A549 (cell line): ENCODE measurements around the gene SYT2. TPM values are rescaled to one million over a fixed set of nuclear protein-coding genes. Genes with fewer than 3 reads are reported as not detected.

Source experiments
- ATAC-seq, 2 experiments: fragments of 200-7000 bp in 1 of 2; fragments of >200 bp in 1 of 2; cut with Nextera tagmentation in 1 of 2; cut with Tn5 transposase in 1 of 2; 3 replicates each; pipeline versions ENCODE4 v1.8.0 to v1.9.1; 2018 to 2020; ENCODE audit warnings: mild to moderate bottlenecking in 1 of 2, moderate library complexity in 1 of 2
- CTCF ChIA-PET: fragments of 300-600 bp; sonication (Branson Sonifier 250); formaldehyde crosslinking; extraction: SDS; loops from one replicate; lab custom pipeline; 2021; ENCODE audit warnings: antibody characterized with exemption, inconsistent platforms; lab: Yijun Ruan, JAX
- POLR2A ChIA-PET: fragments of 350-600 bp; formaldehyde crosslinking; extraction: SDS; loops from one replicate; lab custom pipeline; 2021; ENCODE audit warnings: antibody characterized with exemption, inconsistent platforms; lab: Yijun Ruan, JAX
- DNase-seq, 2 experiments: peaks; one replicate each; pipeline versions ENCODE4 v3.0.0 to v3.0.0-alpha.2; 2011 to 2016; ENCODE audit warnings: low read depth in 1 of 2, low spot score in 1 of 2
- FAIRE-seq: peaks from 2 replicates; lab custom pipeline; 2011; peaks lifted over from hg19 to GRCh38; lab: Jason Lieb, UNC
- H3K27ac ChIP-seq, 2 experiments: fragments of >200 bp; sonication (Bioruptor Twin); formaldehyde crosslinking; 3 replicates each; pipeline ENCODE4 v1.5.1; 2016 to 2017
- H3K4me1 ChIP-seq: fragments of >200 bp; sonication (Bioruptor Twin); formaldehyde crosslinking; 3 replicates; pipeline ENCODE4 v1.6.1; 2016
- H3K4me2 ChIP-seq: fragments of >200 bp; sonication (Bioruptor Twin); formaldehyde crosslinking; 3 replicates; pipeline ENCODE4 v1.6.1; 2016
- H3K4me3 ChIP-seq: fragments of >200 bp; sonication (Bioruptor Twin); formaldehyde crosslinking; 3 replicates; pipeline ENCODE4 v1.5.1; 2016
- H3K9me3 ChIP-seq: fragments of >200 bp; sonication (Bioruptor Twin); formaldehyde crosslinking; 3 replicates; pipeline ENCODE4 v1.6.1; 2016
- BHLHE40 ChIP-seq: IDR thresholded peaks from 2 replicates; pipeline ENCODE4 v1.6.1; 2012; ENCODE audit warnings: low read depth, low read length, inconsistent platforms
- CBX8 ChIP-seq: fragments of 200-600 bp; sonication (generic); IDR thresholded peaks from 2 replicates; pipeline ENCODE4 v1.6.1; 2016
- CHD2 ChIP-seq: fragments of 150-350 bp; IDR thresholded peaks from 2 replicates; pipeline ENCODE4 v1.6.1; 2014; ENCODE audit warnings: low read length; ENCODE audit not compliant: partially characterized antibody
- EHF ChIP-seq: fragments of 250-450 bp; sonication (Bioruptor Pico); IDR thresholded peaks from 2 replicates; pipeline ENCODE4 v1.5.0; 2020; ENCODE audit warnings: mild to moderate bottlenecking
- EHMT2 ChIP-seq: fragments of 200-600 bp; sonication (generic); IDR thresholded peaks from 2 replicates; pipeline ENCODE4 v1.6.1; 2016; ENCODE audit warnings: antibody characterized with exemption, low read depth, mild to moderate bottlenecking, moderate library complexity
- ESRRA ChIP-seq: fragments of 150-350 bp; IDR thresholded peaks from 2 replicates; pipeline ENCODE4 v1.6.1; 2014; ENCODE audit warnings: mild to moderate bottlenecking, low read length, borderline replicate concordance
- FOXS1 ChIP-seq: fragments of 250-450 bp; sonication (Bioruptor Pico); IDR thresholded peaks from 2 replicates; pipeline ENCODE4 v1.5.0; 2020; ENCODE audit warnings: mild to moderate bottlenecking, moderate library complexity
- GATA3 ChIP-seq: IDR thresholded peaks from 2 replicates; pipeline ENCODE4 v1.6.1; 2012; ENCODE audit warnings: borderline replicate concordance
- HEYL ChIP-seq: fragments of 250-450 bp; sonication (Bioruptor Pico); IDR thresholded peaks from 2 replicates; pipeline ENCODE4 v1.8.0; 2021; ENCODE audit warnings: mild to moderate bottlenecking, moderate library complexity
- HOXA7 ChIP-seq: fragments of 250-450 bp; sonication (Bioruptor Pico); IDR thresholded peaks from 2 replicates; pipeline ENCODE4 v1.5.0; 2020; ENCODE audit warnings: mild to moderate bottlenecking, moderate library complexity
- JUNB ChIP-seq: fragments of >200 bp; sonication (Bioruptor Twin); formaldehyde crosslinking; IDR thresholded peaks from 2 replicates; pipeline ENCODE4 v1.6.1; 2016
- KDM1A ChIP-seq: fragments of 200-600 bp; sonication (generic); IDR thresholded peaks from 2 replicates; pipeline ENCODE4 v1.6.1; 2016; ENCODE audit warnings: low read depth, mild to moderate bottlenecking
- MAZ ChIP-seq: fragments of 150-350 bp; IDR thresholded peaks from 2 replicates; pipeline ENCODE4 v1.6.1; 2014; ENCODE audit warnings: antibody characterized with exemption, low read depth, low read length, borderline replicate concordance
- NPAS2 ChIP-seq: fragments of 250-450 bp; sonication (Bioruptor Pico); IDR thresholded peaks from 2 replicates; pipeline ENCODE4 v1.8.0; 2022; ENCODE audit warnings: mild to moderate bottlenecking, moderate library complexity, borderline replicate concordance
- POLR2A ChIP-seq: IDR thresholded peaks from 2 replicates; pipeline ENCODE4 v1.6.1; 2012; ENCODE audit warnings: mild to moderate bottlenecking, low read length
- RAD21 ChIP-seq, 2 experiments: fragments of >200 bp in 1 of 2; sonication (Bioruptor Twin) in 1 of 2; formaldehyde crosslinking in 1 of 2; IDR thresholded peaks in 1 of 2; conservative IDR thresholded peaks in 1 of 2; 2 replicates in 1 of 2; 3 replicates in 1 of 2; pipeline ENCODE4 v1.6.1; 2012 to 2018; ENCODE audit warnings: inconsistent platforms in 1 of 2
- RARB ChIP-seq: fragments of 250-450 bp; sonication (Bioruptor Pico); IDR thresholded peaks from 2 replicates; pipeline ENCODE4 v1.8.0; 2021; ENCODE audit warnings: mild to moderate bottlenecking, moderate library complexity
- RCOR1 ChIP-seq: fragments of 150-350 bp; IDR thresholded peaks from 2 replicates; pipeline ENCODE4 v1.6.1; 2014; ENCODE audit warnings: antibody characterized with exemption, low read length, low read depth
- RFX5 ChIP-seq: fragments of 450-650 bp; IDR thresholded peaks from 2 replicates; pipeline ENCODE4 v1.7.1; 2014; ENCODE audit warnings: antibody characterized with exemption, mild to moderate bottlenecking, moderate library complexity
- SREBF2 ChIP-seq: fragments of 450-650 bp; IDR thresholded peaks from 2 replicates; pipeline ENCODE4 v1.6.1; 2014; ENCODE audit warnings: mild to moderate bottlenecking, moderate library complexity
- TFCP2L1 ChIP-seq: fragments of 250-450 bp; sonication (Bioruptor Pico); IDR thresholded peaks from 2 replicates; pipeline ENCODE4 v1.5.0; 2021; ENCODE audit warnings: mild to moderate bottlenecking
- WGBS: methylation state at CpG from one replicate; pipeline ENCODE4 v1.1.6; 2017; ENCODE audit errors: missing lambda C conversion rate; 5-methylcytosine and 5-hydroxymethylcytosine counted together
- polyA plus RNA-seq, 4 experiments: library from polyadenylated mRNA; depleted of rRNA in 3 of 4; stranded (reverse); fragments of >200 nt; fragmentation: RNase III in 1 of 4; extraction: RNeasy Plus Mini Kit Qiagen cat#74134 plus additional on column Dnase treatment in 1 of 4; gene quantifications; 2 replicates in 3 of 4; 3 replicates in 1 of 4; pipeline ENCODE4 v1.2.3, GENCODE V29; 2011 to 2017
- TF ChIP-seq, protein P1 (sequence below): IDR thresholded peaks from 2 replicates; pipeline ENCODE4 v1.6.1; 2012
- TF ChIP-seq, protein P2 (sequence below): fragments of 250-450 bp; sonication (Bioruptor Pico); IDR thresholded peaks from 2 replicates; pipeline ENCODE4 v1.5.0; 2020; ENCODE audit warnings: low read depth, mild to moderate bottlenecking, moderate library complexity
- TF ChIP-seq, protein P3 (sequence below): fragments of >200 bp; sonication (Bioruptor Twin); formaldehyde crosslinking; IDR thresholded peaks from 3 replicates; pipeline ENCODE4 v1.6.1; 2016
- TF ChIP-seq, protein P4 (sequence below): fragments of >200 bp; sonication (Bioruptor Twin); formaldehyde crosslinking; IDR thresholded peaks from 2 replicates; pipeline ENCODE4 v1.6.1; 2016
- TF ChIP-seq, protein P5 (sequence below): fragments of >200 bp; sonication (Bioruptor Twin); formaldehyde crosslinking; IDR thresholded peaks from 3 replicates; pipeline ENCODE4 v1.5.1; 2016
- TF ChIP-seq, protein P6 (sequence below): IDR thresholded peaks from 2 replicates; pipeline ENCODE4 v1.6.1; 2012; ENCODE audit warnings: low read depth, borderline replicate concordance

The SYT2 gene
- polyA plus RNA-seq, 2 of the 4 experiments (the other 2 are of a cell fraction), result 0.03 to 0.04 TPM

DNA sequence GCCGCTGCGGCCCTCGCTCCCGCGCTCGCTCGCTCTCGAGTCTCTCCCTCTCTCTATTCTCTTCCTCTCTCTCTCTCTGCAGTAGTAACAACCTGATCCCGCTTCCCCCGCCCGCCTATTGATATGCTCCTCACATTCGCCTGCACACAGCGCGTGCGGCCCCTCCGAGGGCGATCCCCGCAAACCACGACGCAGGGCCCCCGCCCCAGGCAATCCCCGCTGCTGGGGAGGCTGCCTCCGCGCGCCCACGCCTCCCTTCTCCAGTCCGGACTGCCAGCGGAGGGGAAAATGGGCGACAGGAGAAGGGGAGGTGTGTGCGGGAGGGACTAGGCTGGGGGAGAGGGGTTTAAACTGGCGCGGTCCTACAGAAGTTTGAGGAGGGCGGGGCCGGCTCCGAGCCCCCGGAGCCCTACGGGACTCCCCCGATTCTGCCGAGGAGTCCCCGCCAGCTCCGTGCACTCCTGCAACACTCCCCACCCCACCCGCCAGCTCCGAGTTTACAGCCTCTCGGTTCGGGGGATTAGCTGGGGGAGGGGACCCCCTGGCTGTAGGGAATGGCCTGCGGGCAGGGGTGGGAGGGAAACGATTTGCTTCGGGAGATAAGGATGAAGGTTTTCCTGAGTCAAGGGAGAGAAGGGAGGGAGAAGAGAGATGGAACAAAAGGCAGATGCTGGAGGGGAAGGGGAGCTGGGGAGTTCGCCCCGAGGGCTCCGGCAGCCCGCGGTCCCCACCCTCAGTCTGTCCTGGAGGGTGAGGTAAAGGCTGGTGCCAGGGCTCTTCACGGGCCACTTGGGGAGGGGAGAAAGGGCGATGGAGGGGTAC is 66.6 kb downstream of the SYT2 start:
- FAIRE-seq (no peak), DNase-seq (no peak), ATAC-seq (peak; percentile 45 to 68)
- ChIA-PET CTCF (interaction anchor here (0.7 to 1.6 kb wide), 2 partner anchors 18 to 35 kb away, joined by 3 to 5 read pairs; no protein-coding TSS in a partner anchor), POLR2A (no interaction called here)
- WGBS, result 4% methylated on average over 36 of the region's 55 CpGs
- Histone ChIP-seq H3K4me2 (peak overlapping the region; percentile 100), H3K4me1 (peaks cover 17% of the 10 kb centered on the region; the same call in 2 of the 3 replicates), H3K9me3 (no peaks in the 10 kb centered on the region), H3K27ac (peak overlapping the region in 1 of 2 experiments; percentile 44; a peak in 2 of 6 replicates), H3K4me3 (peak overlapping the region; percentile 53)
- TF ChIP-seq HOXA7 (CRISPR knock-in tag) (no peak), CBX8 (no peak), GATA3 (no peak), EHMT2 (no peak), ESRRA (no peak), JUNB (no peak), RCOR1 (no peak), RARB (CRISPR knock-in tag) (no peak), RFX5 (no peak), KDM1A (no peak), CHD2 (no peak), POLR2A (no peak), RAD21 (conservative IDR thresholded peaks at IDR 0.05 in 1 of 2, IDR thresholded peaks at IDR 0.05 in 1 of 2) (no peak)
- TF ChIP-seq, protein P1, sequence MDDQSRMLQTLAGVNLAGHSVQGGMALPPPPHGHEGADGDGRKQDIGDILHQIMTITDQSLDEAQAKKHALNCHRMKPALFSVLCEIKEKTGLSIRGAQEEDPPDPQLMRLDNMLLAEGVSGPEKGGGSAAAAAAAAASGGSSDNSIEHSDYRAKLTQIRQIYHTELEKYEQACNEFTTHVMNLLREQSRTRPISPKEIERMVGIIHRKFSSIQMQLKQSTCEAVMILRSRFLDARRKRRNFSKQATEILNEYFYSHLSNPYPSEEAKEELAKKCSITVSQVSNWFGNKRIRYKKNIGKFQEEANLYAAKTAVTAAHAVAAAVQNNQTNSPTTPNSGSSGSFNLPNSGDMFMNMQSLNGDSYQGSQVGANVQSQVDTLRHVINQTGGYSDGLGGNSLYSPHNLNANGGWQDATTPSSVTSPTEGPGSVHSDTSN, result no peak
- TF ChIP-seq, protein P2, sequence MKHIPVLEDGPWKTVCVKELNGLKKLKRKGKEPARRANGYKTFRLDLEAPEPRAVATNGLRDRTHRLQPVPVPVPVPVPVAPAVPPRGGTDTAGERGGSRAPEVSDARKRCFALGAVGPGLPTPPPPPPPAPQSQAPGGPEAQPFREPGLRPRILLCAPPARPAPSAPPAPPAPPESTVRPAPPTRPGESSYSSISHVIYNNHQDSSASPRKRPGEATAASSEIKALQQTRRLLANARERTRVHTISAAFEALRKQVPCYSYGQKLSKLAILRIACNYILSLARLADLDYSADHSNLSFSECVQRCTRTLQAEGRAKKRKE (CRISPR knock-in tag), result no peak
- TF ChIP-seq, protein P3, sequence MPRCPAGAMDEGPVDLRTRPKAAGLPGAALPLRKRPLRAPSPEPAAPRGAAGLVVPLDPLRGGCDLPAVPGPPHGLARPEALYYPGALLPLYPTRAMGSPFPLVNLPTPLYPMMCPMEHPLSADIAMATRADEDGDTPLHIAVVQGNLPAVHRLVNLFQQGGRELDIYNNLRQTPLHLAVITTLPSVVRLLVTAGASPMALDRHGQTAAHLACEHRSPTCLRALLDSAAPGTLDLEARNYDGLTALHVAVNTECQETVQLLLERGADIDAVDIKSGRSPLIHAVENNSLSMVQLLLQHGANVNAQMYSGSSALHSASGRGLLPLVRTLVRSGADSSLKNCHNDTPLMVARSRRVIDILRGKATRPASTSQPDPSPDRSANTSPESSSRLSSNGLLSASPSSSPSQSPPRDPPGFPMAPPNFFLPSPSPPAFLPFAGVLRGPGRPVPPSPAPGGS, result no peak
- TF ChIP-seq, protein P4, sequence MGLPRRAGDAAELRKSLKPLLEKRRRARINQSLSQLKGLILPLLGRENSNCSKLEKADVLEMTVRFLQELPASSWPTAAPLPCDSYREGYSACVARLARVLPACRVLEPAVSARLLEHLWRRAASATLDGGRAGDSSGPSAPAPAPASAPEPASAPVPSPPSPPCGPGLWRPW, result no peak

DNA sequence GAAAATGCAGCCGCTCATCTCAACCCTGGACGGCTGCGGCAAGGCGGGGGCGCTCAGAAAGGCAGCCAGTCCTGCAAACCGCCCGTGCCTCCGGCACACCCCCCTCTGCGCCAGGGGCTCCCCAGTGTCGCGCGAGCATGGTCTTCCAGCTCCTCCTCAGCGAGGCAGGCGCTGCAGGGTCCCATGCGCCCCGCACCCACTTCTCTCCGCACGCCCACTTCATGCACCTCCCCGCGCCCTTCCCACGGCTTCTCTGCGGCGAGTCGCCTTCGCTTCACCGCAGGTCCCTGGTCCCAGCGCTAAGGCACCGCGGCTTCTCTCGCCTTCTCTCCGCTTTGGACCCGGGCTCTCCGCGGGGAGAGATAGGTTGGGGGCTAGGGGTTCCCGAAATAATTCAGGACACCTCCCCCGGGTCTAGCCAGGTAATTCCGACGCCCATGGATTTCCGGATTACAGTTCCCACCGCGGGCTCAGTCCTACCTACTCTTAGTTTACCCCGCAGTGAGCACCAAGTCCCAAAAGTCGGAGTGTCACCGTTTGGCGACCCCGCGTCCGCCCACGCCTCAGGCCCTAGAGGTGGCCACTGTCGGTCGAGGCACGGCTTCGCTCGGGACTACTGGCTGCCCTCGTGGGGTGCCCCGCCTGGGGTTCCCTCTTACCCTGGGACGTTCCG is 67.5 kb downstream of the SYT2 start:
- Histone ChIP-seq H3K9me3 (no peaks in the 10 kb centered on the region), H3K4me3 (peak overlapping the region; percentile 53), H3K4me2 (peak overlapping the region; percentile 100), H3K27ac (peak overlapping the region in 1 of 2 experiments; percentile 44; a peak in 2 of 6 replicates), H3K4me1 (peaks cover 17% of the 10 kb centered on the region; the same call in 2 of the 3 replicates)
- no peak for TF ChIP-seq SREBF2
- no peak for TF ChIP-seq FOXS1
- TF ChIP-seq, protein P4, result no peak
- TF ChIP-seq TFCP2L1 (CRISPR knock-in tag), result no peak
- TF ChIP-seq, protein P5, sequence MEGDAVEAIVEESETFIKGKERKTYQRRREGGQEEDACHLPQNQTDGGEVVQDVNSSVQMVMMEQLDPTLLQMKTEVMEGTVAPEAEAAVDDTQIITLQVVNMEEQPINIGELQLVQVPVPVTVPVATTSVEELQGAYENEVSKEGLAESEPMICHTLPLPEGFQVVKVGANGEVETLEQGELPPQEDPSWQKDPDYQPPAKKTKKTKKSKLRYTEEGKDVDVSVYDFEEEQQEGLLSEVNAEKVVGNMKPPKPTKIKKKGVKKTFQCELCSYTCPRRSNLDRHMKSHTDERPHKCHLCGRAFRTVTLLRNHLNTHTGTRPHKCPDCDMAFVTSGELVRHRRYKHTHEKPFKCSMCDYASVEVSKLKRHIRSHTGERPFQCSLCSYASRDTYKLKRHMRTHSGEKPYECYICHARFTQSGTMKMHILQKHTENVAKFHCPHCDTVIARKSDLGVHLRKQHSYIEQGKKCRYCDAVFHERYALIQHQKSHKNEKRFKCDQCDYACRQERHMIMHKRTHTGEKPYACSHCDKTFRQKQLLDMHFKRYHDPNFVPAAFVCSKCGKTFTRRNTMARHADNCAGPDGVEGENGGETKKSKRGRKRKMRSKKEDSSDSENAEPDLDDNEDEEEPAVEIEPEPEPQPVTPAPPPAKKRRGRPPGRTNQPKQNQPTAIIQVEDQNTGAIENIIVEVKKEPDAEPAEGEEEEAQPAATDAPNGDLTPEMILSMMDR, result no peak
- TF ChIP-seq, protein P6, sequence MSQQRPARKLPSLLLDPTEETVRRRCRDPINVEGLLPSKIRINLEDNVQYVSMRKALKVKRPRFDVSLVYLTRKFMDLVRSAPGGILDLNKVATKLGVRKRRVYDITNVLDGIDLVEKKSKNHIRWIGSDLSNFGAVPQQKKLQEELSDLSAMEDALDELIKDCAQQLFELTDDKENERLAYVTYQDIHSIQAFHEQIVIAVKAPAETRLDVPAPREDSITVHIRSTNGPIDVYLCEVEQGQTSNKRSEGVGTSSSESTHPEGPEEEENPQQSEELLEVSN, result no peak
- no peak for TF ChIP-seq MAZ
- TF ChIP-seq GATA3, result no peak
- no peak for TF ChIP-seq BHLHE40
- no peak for TF ChIP-seq EHF (CRISPR knock-in tag)
- TF ChIP-seq HEYL (CRISPR knock-in tag), result no peak
- no peak for TF ChIP-seq NPAS2 (CRISPR knock-in tag)
- FAIRE-seq (no peak), DNase-seq (no peak), ATAC-seq (peak; percentile 17 to 47; a peak in 4 of 6 replicates)
- WGBS, result 9% methylated on average over 37 of the region's 58 CpGs
- CTCF ChIA-PET, result interaction anchor here (1.0 to 1.6 kb wide), 2 partner anchors 13 to 17 kb away, joined by 3 to 5 read pairs; no protein-coding TSS in a partner anchor
- POLR2A ChIA-PET, result no interaction called here
